ENCODE data around the gene SLC39A13. TPM values are rescaled to one million over a fixed set of nuclear protein-coding genes. Genes with fewer than 3 reads are reported as not detected.

The SLC39A13 gene
- total and polyA plus RNA-seq, 2 of the 13 experiments (the other 11 are each of a cell fraction or from before 2014, with no cell fraction given) = 15.3 to 30.5 TPM

DNA sequence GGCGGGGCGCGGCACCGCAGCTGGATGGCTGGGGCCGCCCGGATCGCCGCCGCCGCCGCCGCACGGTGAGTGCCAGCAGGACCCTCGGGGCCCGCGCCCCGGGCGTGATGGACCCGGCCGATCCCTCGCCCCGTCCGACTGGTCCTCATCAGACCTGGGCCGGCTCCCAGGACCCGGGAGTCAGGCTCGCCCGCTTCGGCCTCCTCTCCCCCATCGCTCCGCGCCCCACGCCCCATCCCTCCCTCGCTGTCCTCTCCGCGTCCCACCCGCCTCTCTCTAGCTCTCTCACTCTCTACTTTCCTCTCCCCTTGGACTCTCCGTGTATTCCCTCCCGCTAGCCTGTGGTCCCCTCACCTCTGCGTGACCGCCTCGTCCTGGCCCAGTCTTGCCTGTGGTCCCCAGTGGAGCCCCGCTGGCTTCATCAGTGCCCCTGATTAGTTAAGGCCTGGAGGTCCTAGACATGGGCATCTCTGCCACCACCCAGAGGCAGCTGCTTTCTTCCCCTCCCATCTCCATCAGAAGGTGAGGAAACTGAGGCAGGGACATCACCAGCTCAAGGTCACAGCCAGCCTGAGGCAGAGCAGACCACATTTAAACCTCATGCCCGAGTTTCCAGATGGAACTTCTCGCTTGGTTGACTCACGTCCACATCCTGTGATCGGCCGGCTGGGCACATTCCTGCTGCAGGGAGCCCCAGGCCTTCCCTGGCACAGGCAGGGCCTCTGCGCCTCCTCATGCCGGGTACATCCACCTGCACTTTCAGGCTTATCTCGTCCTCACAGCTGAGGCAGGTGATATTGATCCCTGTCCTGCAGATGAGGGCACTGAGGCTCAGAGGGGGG is 429 bp downstream of the SLC39A13 start (continued):
- TF ChIP-seq, protein P1, sequence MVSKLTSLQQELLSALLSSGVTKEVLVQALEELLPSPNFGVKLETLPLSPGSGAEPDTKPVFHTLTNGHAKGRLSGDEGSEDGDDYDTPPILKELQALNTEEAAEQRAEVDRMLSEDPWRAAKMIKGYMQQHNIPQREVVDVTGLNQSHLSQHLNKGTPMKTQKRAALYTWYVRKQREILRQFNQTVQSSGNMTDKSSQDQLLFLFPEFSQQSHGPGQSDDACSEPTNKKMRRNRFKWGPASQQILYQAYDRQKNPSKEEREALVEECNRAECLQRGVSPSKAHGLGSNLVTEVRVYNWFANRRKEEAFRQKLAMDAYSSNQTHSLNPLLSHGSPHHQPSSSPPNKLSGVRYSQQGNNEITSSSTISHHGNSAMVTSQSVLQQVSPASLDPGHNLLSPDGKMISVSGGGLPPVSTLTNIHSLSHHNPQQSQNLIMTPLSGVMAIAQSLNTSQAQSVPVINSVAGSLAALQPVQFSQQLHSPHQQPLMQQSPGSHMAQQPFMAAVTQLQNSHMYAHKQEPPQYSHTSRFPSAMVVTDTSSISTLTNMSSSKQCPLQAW (CRISPR knock-in tag; IDR thresholded peaks at IDR 0.05) = 0 out of 2 replicates have a peak, but pooled peaks have one; percentile 42
- TF ChIP-seq KDM2A (CRISPR knock-in tag; IDR thresholded peaks at IDR 0.05; ENCODE audit: borderline replicate concordance, low read depth) (0 out of 2 replicates have a peak, but pooled peaks have one; percentile 5), ZNF224 (CRISPR knock-in tag; IDR thresholded peaks at IDR 0.05) (no peak), CENPBD1 (CRISPR knock-in tag; IDR thresholded peaks at IDR 0.05; ENCODE audit: borderline replicate concordance, low read depth) (peak; percentile 22; the same call in 1 of the 2 replicates), IRF1 (CRISPR knock-in tag; IDR thresholded peaks at IDR 0.05; ENCODE audit: low read depth) (no peak), ZNF333 (CRISPR knock-in tag; IDR thresholded peaks at IDR 0.05; ENCODE audit: borderline replicate concordance) (no peak), ZNF563 (CRISPR knock-in tag; IDR thresholded peaks at IDR 0.05) (no peak), ZIK1 (CRISPR knock-in tag; IDR thresholded peaks at IDR 0.05; ENCODE audit: borderline replicate concordance, low read depth) (peak; percentile 35; the same call in 1 of the 2 replicates), SPEN (CRISPR knock-in tag; IDR thresholded peaks at IDR 0.05; ENCODE audit: low read depth) (peak; percentile 21; the same call in 1 of the 2 replicates), NKX3-1 (CRISPR knock-in tag; IDR thresholded peaks at IDR 0.05) (0 out of 2 replicates have a peak, but pooled peaks have one; percentile 15), PPARG (CRISPR knock-in tag; conservative IDR thresholded peaks at IDR 0.05) (no peak), ZNF274 (CRISPR knock-in tag; IDR thresholded peaks at IDR 0.05) (no peak), ZNF850 (CRISPR knock-in tag; conservative IDR thresholded peaks at IDR 0.05) (peak; percentile 67; the same call in 1 of the 2 replicates), GFI1 (CRISPR knock-in tag; IDR thresholded peaks at IDR 0.05; ENCODE audit: borderline replicate concordance) (no peak), USF2 (IDR thresholded peaks at IDR 0.05; ENCODE audit: low read depth, low read length) (no peak), USF2 (CRISPR knock-in tag; IDR thresholded peaks at IDR 0.05; ENCODE audit: borderline replicate concordance) (no peak)
- TF ChIP-seq, protein P2, sequence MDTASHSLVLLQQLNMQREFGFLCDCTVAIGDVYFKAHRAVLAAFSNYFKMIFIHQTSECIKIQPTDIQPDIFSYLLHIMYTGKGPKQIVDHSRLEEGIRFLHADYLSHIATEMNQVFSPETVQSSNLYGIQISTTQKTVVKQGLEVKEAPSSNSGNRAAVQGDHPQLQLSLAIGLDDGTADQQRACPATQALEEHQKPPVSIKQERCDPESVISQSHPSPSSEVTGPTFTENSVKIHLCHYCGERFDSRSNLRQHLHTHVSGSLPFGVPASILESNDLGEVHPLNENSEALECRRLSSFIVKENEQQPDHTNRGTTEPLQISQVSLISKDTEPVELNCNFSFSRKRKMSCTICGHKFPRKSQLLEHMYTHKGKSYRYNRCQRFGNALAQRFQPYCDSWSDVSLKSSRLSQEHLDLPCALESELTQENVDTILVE (CRISPR knock-in tag; IDR thresholded peaks at IDR 0.05) = no peak
- TF ChIP-seq, protein P3, sequence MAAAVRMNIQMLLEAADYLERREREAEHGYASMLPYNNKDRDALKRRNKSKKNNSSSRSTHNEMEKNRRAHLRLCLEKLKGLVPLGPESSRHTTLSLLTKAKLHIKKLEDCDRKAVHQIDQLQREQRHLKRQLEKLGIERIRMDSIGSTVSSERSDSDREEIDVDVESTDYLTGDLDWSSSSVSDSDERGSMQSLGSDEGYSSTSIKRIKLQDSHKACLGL (CRISPR knock-in tag; IDR thresholded peaks at IDR 0.05) = no peak
- TF ChIP-seq, protein P4, sequence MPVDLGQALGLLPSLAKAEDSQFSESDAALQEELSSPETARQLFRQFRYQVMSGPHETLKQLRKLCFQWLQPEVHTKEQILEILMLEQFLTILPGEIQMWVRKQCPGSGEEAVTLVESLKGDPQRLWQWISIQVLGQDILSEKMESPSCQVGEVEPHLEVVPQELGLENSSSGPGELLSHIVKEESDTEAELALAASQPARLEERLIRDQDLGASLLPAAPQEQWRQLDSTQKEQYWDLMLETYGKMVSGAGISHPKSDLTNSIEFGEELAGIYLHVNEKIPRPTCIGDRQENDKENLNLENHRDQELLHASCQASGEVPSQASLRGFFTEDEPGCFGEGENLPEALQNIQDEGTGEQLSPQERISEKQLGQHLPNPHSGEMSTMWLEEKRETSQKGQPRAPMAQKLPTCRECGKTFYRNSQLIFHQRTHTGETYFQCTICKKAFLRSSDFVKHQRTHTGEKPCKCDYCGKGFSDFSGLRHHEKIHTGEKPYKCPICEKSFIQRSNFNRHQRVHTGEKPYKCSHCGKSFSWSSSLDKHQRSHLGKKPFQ (CRISPR knock-in tag; IDR thresholded peaks at IDR 0.05; ENCODE audit: insufficient replicate concordance) = peak; percentile 24
